Stimulated activated CD4-positive, alpha-beta T cell treated with anti-CD3 and anti-CD28 coated beads, TNF-alpha, amount 100 ng/mL, for 4 hours (primary cell): Measurements from ENCODE around the gene CRYBA2.
A peak's percentile ranks its signal among the peaks of the same experiment; 100 is the strongest.

ENCODE experiments used
- DNase-seq, 3 experiments: peaks; one replicate each; pipeline ENCODE4 v3.0.0-alpha.2; 2020; ENCODE audit warnings: low read depth in 3 of 3

CRYBA2 gene

GRCh38 chr2:218982586-218983262, 10.5 kb downstream of the CRYBA2 start:
- no peak for DNase-seq

- DNase-seq = no peak
Observed at GRCh38 chr2:218981881-218982585, 11.2 kb downstream of the CRYBA2 start.

DNA sequence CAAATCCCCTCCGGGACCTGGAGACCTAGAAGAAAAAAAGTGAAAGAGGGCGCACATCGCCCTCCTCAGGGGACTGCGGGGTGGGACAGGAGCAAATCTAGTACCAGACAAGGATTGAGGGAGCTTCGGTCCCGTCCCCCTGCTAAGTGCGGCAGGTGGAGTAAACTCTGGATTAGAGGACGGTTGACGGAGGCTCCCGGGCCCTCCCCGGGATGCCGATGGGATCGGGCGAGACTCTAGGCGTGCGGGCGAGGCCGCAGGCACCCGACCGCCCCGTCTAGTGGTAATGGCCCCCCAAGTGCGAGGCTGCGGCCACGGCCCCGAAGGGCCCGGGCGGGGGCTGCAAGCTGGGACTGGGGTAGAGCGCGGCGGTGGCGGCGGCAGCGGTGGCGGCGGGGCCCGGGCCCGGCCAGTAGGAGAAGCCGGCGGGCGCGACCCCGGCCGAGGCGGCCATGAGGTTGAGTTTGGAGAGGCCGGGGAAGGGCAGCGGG, 11.8 kb downstream of the CRYBA2 start:
- no peak for DNase-seq

DNA sequence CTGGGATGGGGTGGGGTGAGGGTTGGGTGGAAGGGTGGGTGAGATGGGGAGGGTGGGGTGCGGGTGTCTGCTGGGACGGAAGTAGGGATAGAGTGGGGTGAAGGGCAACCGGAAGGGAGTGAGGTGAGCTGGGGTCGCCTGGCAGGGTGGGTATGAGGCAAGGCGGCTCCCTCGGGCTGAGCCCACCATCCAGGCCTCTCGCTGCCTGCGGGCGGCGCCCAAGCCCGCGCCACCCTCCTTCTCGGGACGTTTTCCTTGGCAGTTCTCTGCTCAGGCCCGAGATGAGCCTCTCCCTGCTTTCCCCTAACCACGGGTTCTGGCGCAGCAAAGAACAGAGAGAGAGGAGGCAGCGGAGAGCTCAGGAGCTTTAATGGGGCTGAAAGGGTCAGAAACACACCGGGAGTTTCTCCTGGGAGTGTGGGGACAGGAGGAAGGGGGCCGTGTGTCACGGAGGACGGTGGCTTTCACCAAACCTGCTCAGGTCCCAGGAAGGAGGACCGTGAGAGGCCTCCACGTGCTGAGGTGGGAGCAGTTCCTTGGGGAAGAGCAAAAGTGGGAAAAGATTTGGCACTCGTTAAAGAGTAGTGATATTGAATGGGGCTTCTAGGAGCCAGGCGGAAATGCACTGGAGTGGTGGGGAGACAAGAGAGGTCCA, 12.4 kb downstream of the CRYBA2 start:
- no peak for DNase-seq

GRCh38 chr2:218979846-218980734, 13.1 kb downstream of the CRYBA2 start:
- DNase-seq = peak; percentile 68 to 76 (median 71)

GRCh38 chr2:218975060-218975777, 18.0 kb downstream of the CRYBA2 start:
- DNase-seq = no peak

DNA sequence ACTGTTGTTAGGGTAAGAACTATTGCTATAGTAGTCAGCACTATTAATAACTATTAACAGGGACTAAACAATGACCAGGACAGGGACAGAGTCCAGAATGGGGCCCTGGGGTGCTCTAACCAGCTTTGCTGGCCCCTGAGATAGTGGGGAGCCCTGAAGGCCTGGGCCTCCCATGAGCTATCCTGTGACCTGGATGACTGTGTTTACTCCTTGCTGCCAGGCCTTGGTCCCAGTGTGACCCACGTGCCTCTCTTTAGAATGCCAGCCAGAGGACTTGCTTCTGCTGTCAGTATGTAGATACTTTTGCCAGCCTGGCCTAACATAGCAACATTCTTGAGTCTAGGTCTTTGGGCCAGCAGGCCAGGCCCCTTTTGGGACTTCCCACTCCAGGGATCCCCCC, 22.3 kb downstream of the CRYBA2 start:
- DNase-seq = no peak

DNA sequence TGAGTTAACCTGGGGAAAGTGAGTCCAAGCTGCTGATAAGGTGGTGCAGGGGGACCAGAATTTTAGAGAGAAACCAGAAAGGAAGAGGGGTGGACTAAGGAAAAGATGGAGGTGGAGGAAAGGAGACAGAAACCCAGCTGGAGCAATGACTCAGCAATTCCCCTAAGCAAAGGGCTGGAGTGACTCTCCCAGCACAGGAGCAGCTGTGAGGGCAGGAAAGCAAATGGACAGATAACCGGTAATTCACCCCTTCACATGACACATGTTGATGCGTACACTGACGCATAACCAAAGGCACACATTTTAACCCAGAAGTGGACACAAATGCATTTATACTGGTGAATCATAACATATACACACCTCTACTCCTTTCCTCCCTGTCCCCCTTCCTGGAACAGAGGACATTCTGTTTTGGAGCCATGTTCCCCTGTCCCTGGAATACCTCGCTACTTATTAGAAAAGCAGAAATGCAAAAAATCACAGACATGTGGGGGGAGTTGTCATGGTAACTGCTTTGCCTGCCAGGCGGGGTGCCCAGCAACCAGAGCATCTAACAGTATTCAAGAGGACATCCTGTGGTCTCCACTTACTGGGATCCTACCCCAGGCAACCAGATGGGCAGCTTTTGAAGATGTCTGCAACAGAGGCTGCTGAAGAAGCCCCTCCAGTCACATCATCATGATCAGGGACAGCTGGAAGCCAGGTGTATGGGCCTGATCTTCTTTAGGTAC, 29.0 kb downstream of the CRYBA2 start:
- no peak for DNase-seq

DNA sequence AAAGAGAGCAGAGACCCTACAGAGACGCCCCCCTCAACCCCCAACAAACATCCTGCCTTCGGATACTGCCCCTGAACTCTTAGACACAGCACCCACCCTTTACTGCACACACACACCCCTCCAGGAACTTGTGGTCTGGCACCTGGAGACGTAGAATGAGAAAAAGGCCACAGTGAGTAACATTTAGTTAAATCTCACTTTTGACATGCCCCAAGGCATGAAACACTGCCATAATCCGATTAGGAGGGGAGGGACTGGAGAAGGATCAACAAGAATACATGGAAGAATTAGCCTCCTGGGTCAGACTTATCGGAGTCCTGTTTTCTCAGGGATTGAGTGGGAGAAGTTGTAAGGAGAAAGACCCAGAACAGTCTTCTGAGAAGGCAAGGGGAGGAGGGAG, 29.6 kb downstream of the CRYBA2 start:
- no peak for DNase-seq

DNA sequence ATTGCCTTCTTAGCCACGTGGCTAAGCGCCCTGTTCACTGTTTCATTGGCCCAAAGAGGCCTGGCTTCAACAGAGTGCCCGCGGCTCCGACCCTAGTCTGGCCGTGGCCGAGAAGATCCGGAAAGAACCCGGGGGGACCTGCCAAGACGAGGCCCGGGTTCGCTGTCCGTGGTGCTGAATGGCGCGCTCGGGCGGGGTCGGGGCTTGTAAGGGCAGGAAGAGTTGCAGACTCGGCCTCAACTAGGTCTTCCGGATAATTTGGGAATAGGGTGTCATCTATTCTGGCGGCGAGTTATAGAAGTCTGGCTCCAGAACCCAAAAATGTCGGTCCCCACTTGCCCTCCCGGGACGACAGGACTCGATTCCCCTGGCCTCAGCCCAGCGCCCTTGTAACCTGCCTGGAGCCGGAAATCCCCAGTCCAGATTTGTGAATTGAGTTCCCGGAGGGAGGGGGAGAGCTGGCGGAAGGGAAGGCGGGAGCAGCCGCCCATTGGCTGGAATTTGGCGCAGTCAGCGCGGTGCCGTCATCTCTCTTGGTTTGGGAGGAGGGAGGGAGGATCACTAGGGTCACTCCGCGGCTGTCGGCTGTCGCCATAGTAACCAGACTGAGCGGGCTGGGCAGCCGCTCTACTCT, 30.2 kb downstream of the CRYBA2 start:
- DNase-seq = peak in 1 of 3 experiments; percentile 26

GRCh38 chr2:218961651-218962570, 31.3 kb downstream of the CRYBA2 start:
- DNase-seq = no peak

DNA sequence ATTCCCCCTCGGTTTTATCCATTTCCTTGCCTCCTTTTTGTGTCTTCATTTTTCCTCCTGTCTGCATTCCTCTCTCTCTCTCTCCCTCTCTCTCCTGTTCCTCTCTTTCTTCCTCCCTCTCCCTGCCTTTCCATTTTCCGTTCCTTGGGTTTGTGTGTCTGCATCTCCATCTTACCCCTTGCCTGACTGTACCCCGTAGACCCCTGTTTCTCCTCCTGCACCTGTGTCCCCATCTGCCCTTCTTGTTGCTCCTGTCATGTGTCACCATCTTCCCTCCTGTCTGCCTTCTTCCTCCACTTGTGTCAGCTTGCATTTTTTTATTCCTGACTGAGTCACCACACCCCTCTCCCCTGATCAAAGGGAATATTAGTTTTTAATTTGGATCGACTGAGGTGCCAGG, 32.0 kb downstream of the CRYBA2 start:
- DNase-seq = no peak

DNA sequence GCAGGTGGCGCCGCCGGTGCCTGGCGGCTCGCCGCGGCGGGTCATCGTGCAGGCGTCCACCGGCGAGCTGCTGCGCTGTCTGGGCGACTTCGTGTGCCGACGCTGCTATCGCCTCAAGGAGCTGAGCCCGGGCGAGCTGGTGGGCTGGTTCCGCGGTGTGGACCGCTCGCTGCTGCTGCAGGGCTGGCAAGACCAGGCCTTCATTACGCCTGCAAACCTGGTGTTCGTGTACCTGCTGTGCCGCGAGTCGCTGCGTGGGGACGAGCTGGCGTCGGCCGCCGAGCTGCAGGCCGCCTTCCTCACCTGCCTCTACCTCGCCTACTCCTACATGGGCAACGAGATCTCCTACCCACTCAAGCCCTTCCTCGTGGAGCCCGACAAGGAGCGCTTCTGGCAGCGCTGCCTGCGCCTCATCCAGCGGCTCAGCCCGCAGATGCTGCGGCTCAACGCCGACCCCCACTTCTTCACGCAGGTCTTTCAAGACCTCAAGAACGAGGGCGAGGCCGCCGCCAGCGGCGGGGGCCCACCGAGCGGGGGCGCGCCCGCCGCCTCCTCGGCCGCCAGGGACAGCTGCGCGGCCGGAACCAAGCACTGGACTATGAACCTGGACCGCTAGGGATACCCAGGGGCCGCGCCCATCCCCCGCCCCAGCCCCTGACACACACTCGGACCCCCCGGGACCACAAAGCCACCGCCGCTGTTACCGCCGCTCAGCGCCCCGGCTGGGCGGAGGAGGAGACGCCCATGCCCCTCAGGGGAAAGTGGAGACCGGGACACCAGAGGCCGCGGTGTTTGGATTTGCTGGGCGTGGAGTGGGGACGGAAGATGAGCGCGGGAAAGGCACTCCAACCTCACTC, 32.7 kb downstream of the CRYBA2 start:
- no peak for DNase-seq

- DNase-seq = no peak
Observed at GRCh38 chr2:218959761-218960308, 33.4 kb downstream of the CRYBA2 start.

DNA sequence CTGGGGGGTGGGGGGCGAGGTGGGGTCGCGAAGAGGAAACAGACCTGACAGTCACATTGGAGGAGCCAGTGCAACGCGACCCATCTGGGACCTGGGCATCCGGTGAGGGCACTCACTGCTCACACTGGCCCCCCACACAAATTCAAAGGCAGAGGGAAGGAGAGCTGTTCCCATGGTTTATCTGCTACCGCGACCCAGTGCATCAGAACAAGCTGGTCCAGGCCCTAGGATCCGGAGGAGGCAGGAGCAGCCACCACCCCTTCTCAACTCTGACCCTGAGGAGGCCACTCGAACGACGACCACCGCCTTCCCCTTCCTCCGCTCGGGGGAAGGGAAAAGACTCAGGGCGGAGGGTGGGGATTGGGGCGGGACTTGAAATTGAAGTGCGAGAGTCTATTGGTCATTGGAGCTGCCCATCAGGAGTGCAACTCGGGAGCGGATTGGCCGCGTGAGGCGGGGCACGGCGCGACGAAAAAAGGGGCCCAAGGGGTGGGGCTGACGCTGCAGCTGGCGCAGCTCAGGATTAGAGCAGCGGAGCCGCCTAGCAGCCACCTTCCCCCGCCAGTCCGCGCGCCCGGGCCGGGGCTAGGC, 34.0 kb downstream of the CRYBA2 start, which contains the start of gene CDK5R2:
Gene CDK5R2 (plus strand): TSS at position 526 of the 591 bp plus-strand sequence. CDS start 155 bp downstream, outside the sequence.
- peak; percentile 16 to 33 (median 21) for DNase-seq

- no peak for DNase-seq
Observed at GRCh38 chr2:218958276-218958675, 34.9 kb downstream of the CRYBA2 start.

DNA sequence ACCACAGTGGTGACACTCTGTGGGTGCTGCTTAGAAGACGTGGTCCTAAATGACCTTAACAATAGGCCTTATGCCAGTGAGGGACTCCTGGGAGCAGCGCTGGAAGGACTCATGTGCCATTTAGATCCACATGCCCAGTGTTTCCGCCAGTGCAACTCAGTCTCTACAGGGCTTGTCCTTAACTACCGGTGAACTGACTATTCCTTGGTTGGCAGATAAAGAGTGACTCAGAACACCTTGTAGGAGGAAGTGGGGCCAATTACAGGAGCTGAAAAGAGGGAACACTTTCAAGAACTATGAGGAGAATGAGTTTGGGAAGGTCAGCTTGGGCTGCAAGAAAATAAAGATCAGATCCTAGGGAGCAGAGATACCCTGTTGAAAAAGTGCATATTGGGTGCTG, 35.6 kb downstream of the CRYBA2 start:
- DNase-seq = no peak
